ENCODE results near the gene ZBTB45. TPM values are rescaled to one million over a fixed set of nuclear protein-coding genes. Genes with fewer than 3 reads are reported as not detected.

ZBTB45 gene
- polyA plus RNA-seq, 1 donor from 2014 or later: 6.8 TPM

DNA sequence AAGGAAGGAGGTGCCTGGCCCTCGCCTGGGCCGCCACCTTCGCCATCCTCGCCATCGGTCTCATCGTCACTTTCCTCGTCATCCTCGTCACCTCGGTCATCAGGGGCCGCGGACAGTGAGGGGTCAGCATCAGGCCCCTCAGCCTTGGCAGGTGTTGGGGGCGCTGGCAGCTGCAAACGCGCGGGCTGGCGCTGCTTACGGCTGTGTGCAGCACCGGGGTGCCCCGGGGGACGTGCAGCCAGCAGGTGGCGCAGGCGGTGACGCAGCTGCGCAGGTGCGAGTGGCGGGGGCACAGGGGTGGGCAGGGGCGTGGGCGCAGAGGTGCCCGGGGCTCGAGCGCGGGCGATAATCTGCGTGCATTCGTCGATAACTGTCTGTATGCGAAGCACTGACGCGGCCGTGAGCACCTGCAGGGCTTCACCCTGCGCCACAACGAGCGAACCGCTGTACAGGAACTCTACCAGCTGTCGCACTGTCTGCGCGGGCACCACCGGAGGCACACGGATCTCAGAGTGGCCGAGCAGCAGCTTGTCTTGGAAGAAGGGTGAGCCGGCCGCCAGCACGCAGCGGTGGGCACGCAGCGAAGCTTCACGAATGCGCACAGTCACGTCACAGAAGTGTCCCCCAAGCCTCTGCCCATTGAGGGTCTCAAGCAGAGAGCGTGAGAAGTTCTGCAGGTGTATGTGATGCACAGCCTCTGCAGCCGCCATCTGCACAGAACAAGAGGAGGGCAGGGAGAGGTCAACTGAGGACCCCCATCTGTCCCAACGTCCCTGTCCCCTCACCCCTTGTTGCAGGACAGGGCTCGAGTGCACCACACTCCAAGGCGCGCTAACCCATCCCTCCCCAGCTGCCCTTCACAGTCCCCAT lies 2.4 kb downstream of the ZBTB45 start:
- Histone ChIP-seq H4K20me1 (ENCODE audit: insufficient read depth) (no peaks in the 10 kb centered on the region), H3K79me2 (replicated peaks; ENCODE audit: insufficient read depth, low read length) (peaks cover 13% of the 10 kb centered on the region), H3K9me3 (ENCODE audit: low read length) (no peaks in the 10 kb centered on the region), H3F3A (ENCODE audit: insufficient read depth, low read length, poor library complexity, severe bottlenecking) (peaks cover 7% of the 10 kb centered on the region), H3K9me2 (ENCODE audit: insufficient read depth, low read length) (no peaks in the 10 kb centered on the region), H3K27me3 (ENCODE audit: insufficient read depth, low read depth, low read length) (no peaks in the 10 kb centered on the region), H3K36me3 (ENCODE audit: insufficient read depth, low read length) (no peaks in the 10 kb centered on the region), H3K4me3 (ENCODE audit: low read length) (no peak overlapping the region), H2AFZ (ENCODE audit: low read depth, low read length) (no peak overlapping the region), H3K9ac (ENCODE audit: low read length) (no peak overlapping the region), H3K27ac (ENCODE audit: low read length) (no peak overlapping the region), H3K4me2 (ENCODE audit: low read length) (no peak overlapping the region)
- no peak for TF ChIP-seq EZH2 (IDR thresholded peaks at IDR 0.05; ENCODE audit: borderline replicate concordance, insufficient read depth, low read length, poor library complexity, severe bottlenecking)
- no peak for TF ChIP-seq EP300 (conservative IDR thresholded peaks at IDR 0.05; ENCODE audit: poor library complexity, severe bottlenecking)
- TF ChIP-seq SMC3 (conservative IDR thresholded peaks at IDR 0.05; ENCODE audit: poor library complexity): no peak
- TF ChIP-seq, protein P1, sequence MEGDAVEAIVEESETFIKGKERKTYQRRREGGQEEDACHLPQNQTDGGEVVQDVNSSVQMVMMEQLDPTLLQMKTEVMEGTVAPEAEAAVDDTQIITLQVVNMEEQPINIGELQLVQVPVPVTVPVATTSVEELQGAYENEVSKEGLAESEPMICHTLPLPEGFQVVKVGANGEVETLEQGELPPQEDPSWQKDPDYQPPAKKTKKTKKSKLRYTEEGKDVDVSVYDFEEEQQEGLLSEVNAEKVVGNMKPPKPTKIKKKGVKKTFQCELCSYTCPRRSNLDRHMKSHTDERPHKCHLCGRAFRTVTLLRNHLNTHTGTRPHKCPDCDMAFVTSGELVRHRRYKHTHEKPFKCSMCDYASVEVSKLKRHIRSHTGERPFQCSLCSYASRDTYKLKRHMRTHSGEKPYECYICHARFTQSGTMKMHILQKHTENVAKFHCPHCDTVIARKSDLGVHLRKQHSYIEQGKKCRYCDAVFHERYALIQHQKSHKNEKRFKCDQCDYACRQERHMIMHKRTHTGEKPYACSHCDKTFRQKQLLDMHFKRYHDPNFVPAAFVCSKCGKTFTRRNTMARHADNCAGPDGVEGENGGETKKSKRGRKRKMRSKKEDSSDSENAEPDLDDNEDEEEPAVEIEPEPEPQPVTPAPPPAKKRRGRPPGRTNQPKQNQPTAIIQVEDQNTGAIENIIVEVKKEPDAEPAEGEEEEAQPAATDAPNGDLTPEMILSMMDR (IDR thresholded peaks at IDR 0.05; ENCODE audit: poor library complexity, severe bottlenecking): no peak
- no peak for TF ChIP-seq TAF1 (IDR thresholded peaks at IDR 0.05; ENCODE audit: low read depth)
- no peak for TF ChIP-seq RAD21 (conservative IDR thresholded peaks at IDR 0.05)
- TF ChIP-seq, protein P2, sequence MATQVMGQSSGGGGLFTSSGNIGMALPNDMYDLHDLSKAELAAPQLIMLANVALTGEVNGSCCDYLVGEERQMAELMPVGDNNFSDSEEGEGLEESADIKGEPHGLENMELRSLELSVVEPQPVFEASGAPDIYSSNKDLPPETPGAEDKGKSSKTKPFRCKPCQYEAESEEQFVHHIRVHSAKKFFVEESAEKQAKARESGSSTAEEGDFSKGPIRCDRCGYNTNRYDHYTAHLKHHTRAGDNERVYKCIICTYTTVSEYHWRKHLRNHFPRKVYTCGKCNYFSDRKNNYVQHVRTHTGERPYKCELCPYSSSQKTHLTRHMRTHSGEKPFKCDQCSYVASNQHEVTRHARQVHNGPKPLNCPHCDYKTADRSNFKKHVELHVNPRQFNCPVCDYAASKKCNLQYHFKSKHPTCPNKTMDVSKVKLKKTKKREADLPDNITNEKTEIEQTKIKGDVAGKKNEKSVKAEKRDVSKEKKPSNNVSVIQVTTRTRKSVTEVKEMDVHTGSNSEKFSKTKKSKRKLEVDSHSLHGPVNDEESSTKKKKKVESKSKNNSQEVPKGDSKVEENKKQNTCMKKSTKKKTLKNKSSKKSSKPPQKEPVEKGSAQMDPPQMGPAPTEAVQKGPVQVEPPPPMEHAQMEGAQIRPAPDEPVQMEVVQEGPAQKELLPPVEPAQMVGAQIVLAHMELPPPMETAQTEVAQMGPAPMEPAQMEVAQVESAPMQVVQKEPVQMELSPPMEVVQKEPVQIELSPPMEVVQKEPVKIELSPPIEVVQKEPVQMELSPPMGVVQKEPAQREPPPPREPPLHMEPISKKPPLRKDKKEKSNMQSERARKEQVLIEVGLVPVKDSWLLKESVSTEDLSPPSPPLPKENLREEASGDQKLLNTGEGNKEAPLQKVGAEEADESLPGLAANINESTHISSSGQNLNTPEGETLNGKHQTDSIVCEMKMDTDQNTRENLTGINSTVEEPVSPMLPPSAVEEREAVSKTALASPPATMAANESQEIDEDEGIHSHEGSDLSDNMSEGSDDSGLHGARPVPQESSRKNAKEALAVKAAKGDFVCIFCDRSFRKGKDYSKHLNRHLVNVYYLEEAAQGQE (IDR thresholded peaks at IDR 0.05; ENCODE audit: borderline replicate concordance): no peak
- no peak for TF ChIP-seq MXI1 (conservative IDR thresholded peaks at IDR 0.05; ENCODE audit: poor library complexity, severe bottlenecking)
- TF ChIP-seq POLR2AphosphoS5 (IDR thresholded peaks at IDR 0.05): no peak

DNA sequence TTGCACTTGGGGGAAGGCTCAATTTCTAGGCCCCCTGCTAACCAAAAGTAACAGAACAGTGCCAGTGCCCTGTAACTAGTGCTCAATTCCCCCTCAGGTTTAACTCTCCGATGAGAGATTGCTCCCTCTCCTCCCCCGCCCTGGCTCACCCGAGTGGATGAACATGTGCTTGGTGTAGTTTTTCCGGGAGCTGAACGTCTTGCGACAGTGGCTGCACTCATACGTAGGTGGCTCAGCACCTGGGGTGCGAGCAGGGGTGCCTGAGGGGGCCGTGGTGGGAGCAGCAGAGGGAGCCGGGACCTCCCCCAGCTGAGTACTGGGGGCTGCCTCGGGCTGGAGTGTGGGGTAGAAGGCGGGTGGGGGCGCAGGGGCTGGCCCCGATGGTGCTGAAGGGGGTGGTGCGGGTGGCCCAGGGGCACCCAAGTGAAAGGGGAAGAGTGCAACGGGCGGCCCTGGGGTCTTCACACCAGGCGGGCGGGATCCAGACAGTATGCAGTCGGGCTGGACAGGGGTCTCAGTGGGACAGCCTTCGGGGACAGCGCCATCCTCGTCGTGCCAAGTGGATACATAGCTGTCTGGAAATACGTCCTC lies 3.3 kb downstream of the ZBTB45 start:
- Histone ChIP-seq H3K9me3 (ENCODE audit: low read length) (no peaks in the 10 kb centered on the region), H3K4me2 (ENCODE audit: low read length) (no peak overlapping the region), H3K27me3 (ENCODE audit: insufficient read depth, low read depth, low read length) (no peaks in the 10 kb centered on the region), H3K9me2 (ENCODE audit: insufficient read depth, low read length) (no peaks in the 10 kb centered on the region), H3F3A (ENCODE audit: insufficient read depth, low read length, poor library complexity, severe bottlenecking) (peaks cover 7% of the 10 kb centered on the region), H2AFZ (ENCODE audit: low read depth, low read length) (no peak overlapping the region), H3K36me3 (ENCODE audit: insufficient read depth, low read length) (no peaks in the 10 kb centered on the region), H3K4me3 (ENCODE audit: low read length) (no peak overlapping the region), H4K20me1 (ENCODE audit: insufficient read depth) (no peaks in the 10 kb centered on the region), H3K79me2 (replicated peaks; ENCODE audit: insufficient read depth, low read length) (peaks cover 13% of the 10 kb centered on the region), H3K27ac (ENCODE audit: low read length) (no peak overlapping the region), H3K9ac (ENCODE audit: low read length) (no peak overlapping the region)
- no peak for TF ChIP-seq EP300 (conservative IDR thresholded peaks at IDR 0.05; ENCODE audit: poor library complexity, severe bottlenecking)
- TF ChIP-seq SMC3 (conservative IDR thresholded peaks at IDR 0.05; ENCODE audit: poor library complexity): no peak
- no peak for TF ChIP-seq TAF1 (IDR thresholded peaks at IDR 0.05; ENCODE audit: low read depth)
- TF ChIP-seq EZH2 (IDR thresholded peaks at IDR 0.05; ENCODE audit: borderline replicate concordance, insufficient read depth, low read length, poor library complexity, severe bottlenecking): no peak
- TF ChIP-seq, protein P2 (IDR thresholded peaks at IDR 0.05; ENCODE audit: borderline replicate concordance): no peak
- TF ChIP-seq POLR2AphosphoS5 (IDR thresholded peaks at IDR 0.05): no peak
- TF ChIP-seq MXI1 (conservative IDR thresholded peaks at IDR 0.05; ENCODE audit: poor library complexity, severe bottlenecking): no peak
- TF ChIP-seq RAD21 (conservative IDR thresholded peaks at IDR 0.05): no peak
- TF ChIP-seq, protein P1 (IDR thresholded peaks at IDR 0.05; ENCODE audit: poor library complexity, severe bottlenecking): no peak

Data from neural cell (in vitro differentiated cells).